Dendritic cell treated with granulocyte-macrophage colony-stimulating factor and Interleukin-4, amounts not matched to agents 40 ng/mL and 50 ng/mL, for 4 days (primary cell): ENCODE measurements around the gene OPRM1.
A peak's percentile ranks its signal among the peaks of the same experiment; 100 is the strongest.
"Not testable (repeated sequence)": the region's sequence is repeated elsewhere in the genome, so short reads cannot be mapped to it uniquely, and the experiment has no call there.

Source experiments
- H3K27ac Mint-ChIP-seq: one replicate; pipeline ENCODE4 v1.8.0; 2022; ENCODE audit warnings: mild to moderate bottlenecking, mixed read lengths
- H3K27me3 Mint-ChIP-seq: one replicate; pipeline ENCODE4 v1.8.0; 2022; ENCODE audit warnings: mild to moderate bottlenecking, mixed read lengths
- H3K36me3 Mint-ChIP-seq: one replicate; pipeline ENCODE4 v1.8.0; 2022; ENCODE audit warnings: low read depth, mixed read lengths
- H3K4me1 Mint-ChIP-seq: one replicate; pipeline ENCODE4 v1.8.0; 2022; ENCODE audit warnings: low read depth, mixed read lengths
- H3K4me3 Mint-ChIP-seq: one replicate; pipeline ENCODE4 v1.8.0; 2022; ENCODE audit warnings: mild to moderate bottlenecking, moderate library complexity, mixed read lengths
- H3K9me3 Mint-ChIP-seq: one replicate; pipeline ENCODE4 v1.8.0; 2022; ENCODE audit warnings: mixed read lengths
- intact Hi-C: fragments of 100-400 bp; cut with micrococcal nuclease; formaldehyde crosslinking; loops from one replicate; pipeline ENCODE4 v1.15.0; 2022

Gene OPRM1

DNA sequence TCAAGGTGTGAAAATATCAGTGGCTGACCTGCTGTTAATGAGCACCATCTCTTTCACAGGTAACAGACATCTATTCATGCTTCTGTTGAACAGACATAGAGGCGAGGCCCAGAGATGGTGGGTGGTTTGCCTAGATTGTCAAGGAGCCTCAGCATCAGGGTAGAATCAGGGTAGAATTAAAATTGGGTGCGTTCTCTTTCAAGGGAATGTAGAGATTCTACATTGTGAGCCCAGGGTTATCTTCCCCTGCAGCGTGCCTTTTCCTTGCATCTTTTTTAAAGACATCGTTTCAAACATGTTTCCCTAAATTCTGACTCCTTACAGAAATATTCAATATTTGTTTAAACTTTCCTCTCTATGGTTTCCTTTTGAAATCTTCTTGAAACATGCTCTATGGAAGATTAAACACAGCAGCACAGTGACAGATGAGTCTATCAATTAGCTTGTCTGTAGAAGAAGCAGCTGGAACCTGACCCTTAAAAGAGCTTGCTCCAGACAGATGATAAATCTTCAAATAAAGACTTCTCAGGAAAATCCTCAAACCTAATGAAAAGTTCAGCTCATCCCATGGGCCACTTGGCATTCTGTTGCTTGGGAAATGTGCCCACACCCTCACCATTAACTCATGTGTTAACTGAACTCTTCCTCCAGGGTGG is 197.7 kb downstream of the OPRM1 start:
- intact Hi-C loops = loop anchor here (10.0 kb wide), 1 partner anchor 118 kb away; the partner anchor contains the start of gene IPCEF1
- Mint-ChIP-seq H3K27ac (peak overlapping the region; percentile 83), H3K4me1 (peaks cover 59% of the 10 kb centered on the region), H3K4me3 (no peak overlapping the region), H3K27me3 (no peaks in the 10 kb centered on the region), H3K9me3 (no peaks in the 10 kb centered on the region), H3K36me3 (peaks cover 79% of the 10 kb centered on the region)

DNA sequence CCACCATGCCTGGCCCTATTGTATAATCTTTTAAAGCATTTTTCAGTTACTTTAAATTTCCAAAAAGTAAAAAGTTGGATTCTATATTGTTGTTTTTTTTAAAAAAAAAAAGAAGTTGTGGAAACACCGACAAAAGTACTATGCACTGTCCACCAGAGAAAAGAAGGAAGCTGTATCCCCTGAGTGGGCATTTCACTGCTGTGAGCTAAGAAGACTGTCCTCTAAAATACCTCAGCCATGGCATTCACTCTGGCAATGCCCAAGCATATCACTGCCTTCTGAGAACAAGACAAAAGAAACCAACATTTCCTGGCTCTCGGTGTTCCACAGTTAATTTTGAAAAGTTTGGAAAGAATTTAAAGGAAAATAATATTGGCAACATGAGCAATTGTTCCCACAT is 199.8 kb downstream of the OPRM1 start:
- intact Hi-C loops = loop anchor here (10.0 kb wide), 1 partner anchor 116 kb away; the partner anchor contains the start of gene IPCEF1
- H3K27me3 Mint-ChIP-seq = no peaks in the 10 kb centered on the region
- H3K27ac Mint-ChIP-seq = peak overlapping the region; percentile 72
- H3K4me3 Mint-ChIP-seq = no peak overlapping the region
- peaks cover 79% of the 10 kb centered on the region for H3K36me3 Mint-ChIP-seq
- H3K4me1 Mint-ChIP-seq = peaks cover 64% of the 10 kb centered on the region
- peaks cover 12% of the 10 kb centered on the region for H3K9me3 Mint-ChIP-seq

DNA sequence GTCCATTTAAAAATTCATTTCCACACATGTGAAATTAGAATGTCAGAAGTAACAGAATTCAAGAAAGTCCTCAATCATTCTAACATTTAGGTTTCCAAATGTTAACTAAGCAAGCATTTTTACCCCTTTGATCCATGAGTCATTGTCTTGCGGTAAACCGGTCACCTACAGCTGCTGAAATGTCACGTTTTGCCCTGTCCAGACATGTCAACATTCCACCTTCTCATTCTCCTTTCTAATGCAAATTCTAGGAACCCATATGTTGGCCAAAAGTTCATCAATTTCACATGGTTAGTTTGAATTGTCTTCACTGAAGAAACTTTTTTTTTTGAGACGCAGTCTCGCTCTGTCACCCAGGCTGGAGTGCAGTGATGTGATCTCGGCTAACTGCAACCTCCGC is 200.4 kb downstream of the OPRM1 start:
- H3K4me3 Mint-ChIP-seq = no peak overlapping the region
- H3K27me3 Mint-ChIP-seq = no peaks in the 10 kb centered on the region
- peaks cover 12% of the 10 kb centered on the region for H3K9me3 Mint-ChIP-seq
- intact Hi-C loops = loop anchor here (10.0 kb wide), 1 partner anchor 115 kb away; the partner anchor contains the start of gene IPCEF1
- peaks cover 64% of the 10 kb centered on the region for H3K4me1 Mint-ChIP-seq
- H3K36me3 Mint-ChIP-seq = peaks cover 82% of the 10 kb centered on the region
- peak overlapping the region; percentile 72 for H3K27ac Mint-ChIP-seq

DNA sequence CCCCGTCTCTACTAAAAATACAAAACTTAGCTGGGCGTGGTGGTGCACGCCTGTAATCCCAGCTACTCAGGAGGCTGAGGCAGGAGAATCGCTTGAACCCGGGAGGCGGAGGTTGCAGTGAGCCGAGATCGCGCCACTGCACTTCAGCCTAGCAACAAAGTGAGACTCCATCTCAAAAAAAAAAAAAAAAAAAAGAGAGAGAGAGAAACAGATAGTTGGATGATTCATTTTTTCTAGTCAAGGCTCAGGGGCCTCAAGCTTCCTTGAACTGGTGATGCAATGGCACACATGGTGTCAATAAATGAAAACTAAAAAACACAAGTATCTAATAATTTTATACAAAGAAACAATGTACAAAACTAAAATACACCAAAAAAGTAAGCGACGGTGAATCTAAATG is 202.0 kb downstream of the OPRM1 start:
- H3K36me3 Mint-ChIP-seq = peaks cover 83% of the 10 kb centered on the region
- H3K4me3 Mint-ChIP-seq, H3K27me3 Mint-ChIP-seq, intact Hi-C loops: not testable (repeated sequence)
- H3K9me3 Mint-ChIP-seq = peaks cover 12% of the 10 kb centered on the region
- peak overlapping the region; percentile 92 for H3K27ac Mint-ChIP-seq
- H3K4me1 Mint-ChIP-seq = peaks cover 70% of the 10 kb centered on the region

DNA sequence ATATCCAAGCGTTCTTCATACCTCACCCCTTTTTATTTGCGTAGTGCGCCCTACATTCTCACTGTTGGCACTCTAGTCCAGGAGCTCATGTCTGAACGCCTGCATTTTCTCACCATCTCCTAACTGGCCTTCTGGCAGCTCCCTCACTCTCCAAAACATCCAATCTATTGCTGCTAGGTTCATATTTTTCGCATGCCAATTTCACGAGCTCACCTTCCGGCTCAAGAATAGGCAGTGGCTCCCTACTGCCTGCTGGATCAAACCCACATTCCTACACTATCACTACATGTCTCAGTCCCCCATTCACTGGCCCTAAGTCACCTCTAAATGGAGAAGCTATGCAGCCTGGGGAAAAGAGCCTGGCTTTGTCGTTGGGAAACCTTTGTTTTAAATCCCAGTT is 202.5 kb downstream of the OPRM1 start:
- Mint-ChIP-seq H3K4me3 (peak overlapping the region; percentile 17), H3K27ac (peak overlapping the region; percentile 92), H3K27me3 (no peaks in the 10 kb centered on the region), H3K36me3 (peaks cover 83% of the 10 kb centered on the region), H3K9me3 (peaks cover 12% of the 10 kb centered on the region), H3K4me1 (peaks cover 70% of the 10 kb centered on the region)
- intact Hi-C loops = no loop called here

DNA sequence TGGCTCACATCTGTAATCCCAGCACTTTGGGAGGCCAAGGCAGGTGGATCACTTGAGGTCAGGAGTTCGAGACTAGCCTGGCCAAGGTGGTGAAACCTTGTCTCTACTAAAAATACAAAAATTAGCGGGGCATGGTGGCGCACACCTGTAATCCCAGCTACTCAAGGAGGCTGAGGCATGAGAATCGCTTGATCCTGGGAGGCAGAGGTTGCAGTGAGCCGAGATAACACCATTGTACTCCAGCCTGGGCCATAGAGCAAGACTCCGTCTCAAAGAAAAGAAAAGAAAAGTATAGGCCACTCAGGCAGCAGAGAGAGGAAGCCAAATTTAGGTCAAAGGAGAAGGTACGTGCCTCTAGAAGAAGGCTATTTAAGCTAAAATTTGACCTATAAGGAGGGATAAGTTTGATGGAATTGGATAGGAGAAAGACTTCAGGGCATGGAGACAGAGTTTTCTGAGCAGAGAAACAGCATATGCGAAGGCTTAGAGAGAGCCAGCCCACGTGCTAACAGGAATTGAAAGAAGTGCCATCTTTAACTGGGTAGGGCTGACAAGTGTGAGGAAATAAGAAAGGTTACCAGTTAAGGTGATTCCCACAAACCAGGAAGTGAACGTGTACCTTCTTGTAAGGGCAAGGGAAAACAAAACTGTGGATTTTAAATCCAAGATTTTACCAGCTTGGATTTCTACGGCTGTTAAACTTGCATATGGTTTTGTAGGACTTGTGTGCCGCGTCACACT is 203.7 kb downstream of the OPRM1 start:
- Mint-ChIP-seq H3K36me3 (peaks cover 84% of the 10 kb centered on the region), H3K4me3 (peak overlapping the region; percentile 57), H3K4me1 (peaks cover 73% of the 10 kb centered on the region), H3K9me3 (peaks cover 12% of the 10 kb centered on the region), H3K27ac (peak overlapping the region; percentile 92), H3K27me3 (no peaks in the 10 kb centered on the region)
- intact Hi-C loops = no loop called here

DNA sequence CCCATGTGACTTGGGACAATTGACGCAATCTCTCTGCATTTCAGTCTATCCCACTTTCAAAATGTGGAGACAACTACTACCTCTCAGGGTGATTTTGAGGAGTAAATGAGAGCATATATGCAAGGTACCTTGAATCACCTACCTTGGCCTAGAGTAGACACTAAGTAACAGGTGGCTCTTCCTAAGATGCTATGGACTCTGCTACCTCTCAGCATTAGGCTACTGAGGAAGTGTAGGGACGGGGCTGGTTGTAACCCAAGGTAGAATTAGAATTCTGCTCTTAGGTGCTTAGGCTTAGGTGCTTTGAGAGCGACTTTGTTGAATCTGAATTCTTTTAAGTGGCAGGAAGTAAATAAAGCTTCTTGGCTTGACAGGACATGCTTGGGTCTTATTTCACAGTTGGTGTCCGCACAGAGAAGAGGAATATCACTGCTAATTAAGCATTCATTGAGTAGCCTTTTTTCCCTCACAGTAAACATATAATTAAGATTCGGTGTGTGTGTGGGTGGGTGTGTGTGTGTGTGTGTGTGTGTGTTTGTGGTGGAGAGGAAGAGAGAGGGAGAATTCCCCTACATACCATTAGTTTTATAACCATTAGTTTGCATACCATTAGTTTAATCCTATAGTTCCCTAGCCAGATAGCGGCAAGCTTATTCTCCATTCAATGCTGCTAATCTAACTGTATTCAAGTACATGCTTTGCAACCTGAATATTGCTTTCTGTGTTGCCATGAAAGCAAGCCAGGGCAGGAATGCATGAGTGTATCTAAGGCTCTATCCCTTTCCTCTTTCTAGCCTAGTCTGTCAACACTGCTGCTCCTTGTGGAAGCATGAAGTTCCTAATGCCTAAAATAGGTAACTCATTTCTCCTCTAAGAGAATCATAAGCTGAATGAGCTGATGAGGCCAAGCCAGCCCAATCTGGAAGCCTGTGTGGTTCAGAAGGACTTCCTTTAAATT is 205.0 kb downstream of the OPRM1 start:
- peak overlapping the region; percentile 88 for H3K4me3 Mint-ChIP-seq
- H3K9me3 Mint-ChIP-seq = peaks cover 12% of the 10 kb centered on the region
- H3K27me3 Mint-ChIP-seq = no peaks in the 10 kb centered on the region
- peaks cover 83% of the 10 kb centered on the region for H3K36me3 Mint-ChIP-seq
- intact Hi-C loops = no loop called here
- peaks cover 82% of the 10 kb centered on the region for H3K4me1 Mint-ChIP-seq
- peak overlapping the region; percentile 92 for H3K27ac Mint-ChIP-seq

DNA sequence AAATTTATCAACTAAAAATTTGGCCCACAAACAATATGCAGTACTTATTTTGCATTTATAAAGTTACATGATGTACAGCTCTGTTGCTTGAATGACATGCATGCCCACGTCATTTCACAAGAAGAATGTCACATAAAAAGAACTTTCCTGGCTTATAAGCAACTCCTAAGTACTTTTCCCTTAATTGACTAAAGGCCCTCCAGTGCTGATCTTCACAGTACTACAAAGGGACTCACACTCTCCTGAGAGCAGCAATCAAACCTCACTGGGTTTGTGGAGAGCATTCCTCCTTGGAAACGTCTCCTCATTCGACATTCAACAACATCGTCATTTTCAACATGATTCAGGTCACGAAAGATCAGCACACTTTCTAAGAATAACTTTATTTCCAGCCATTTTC is 206.5 kb downstream of the OPRM1 start:
- H3K27ac Mint-ChIP-seq = peak overlapping the region; percentile 92
- H3K36me3 Mint-ChIP-seq = peaks cover 77% of the 10 kb centered on the region
- peaks cover 89% of the 10 kb centered on the region for H3K4me1 Mint-ChIP-seq
- intact Hi-C loops = loop anchor here (5.0 kb wide), 1 partner anchor 43 kb away; no protein-coding TSS in a partner anchor
- peak overlapping the region; percentile 88 for H3K4me3 Mint-ChIP-seq
- H3K9me3 Mint-ChIP-seq = peaks cover 12% of the 10 kb centered on the region
- no peaks in the 10 kb centered on the region for H3K27me3 Mint-ChIP-seq

DNA sequence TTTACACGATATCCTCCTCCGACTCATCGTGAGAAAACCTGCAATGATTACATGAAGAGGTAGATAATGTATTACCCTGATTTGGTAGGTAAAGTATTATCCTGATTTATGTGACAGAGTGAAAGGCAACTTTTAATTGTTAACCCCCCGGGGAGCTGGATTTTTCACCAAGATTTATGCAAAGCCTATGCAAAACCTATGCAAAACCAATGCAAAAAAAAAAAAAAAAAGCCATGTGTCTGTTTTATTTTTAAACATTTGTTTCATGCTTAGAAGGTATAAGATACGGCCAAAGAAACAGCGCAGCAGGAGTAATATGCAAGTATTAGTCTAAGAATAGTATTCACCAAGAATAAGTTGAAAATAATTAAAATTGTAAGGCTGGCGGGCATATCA is 207.7 kb downstream of the OPRM1 start:
- H3K27me3 Mint-ChIP-seq = no peaks in the 10 kb centered on the region
- intact Hi-C loops = loop anchor here (5.0 kb wide), 1 partner anchor 44 kb away; no protein-coding TSS in a partner anchor
- peaks cover 70% of the 10 kb centered on the region for H3K36me3 Mint-ChIP-seq
- peaks cover 12% of the 10 kb centered on the region for H3K9me3 Mint-ChIP-seq
- H3K4me3 Mint-ChIP-seq = peak overlapping the region; percentile 88
- H3K4me1 Mint-ChIP-seq = peaks cover 83% of the 10 kb centered on the region
- peak overlapping the region; percentile 92 for H3K27ac Mint-ChIP-seq

DNA sequence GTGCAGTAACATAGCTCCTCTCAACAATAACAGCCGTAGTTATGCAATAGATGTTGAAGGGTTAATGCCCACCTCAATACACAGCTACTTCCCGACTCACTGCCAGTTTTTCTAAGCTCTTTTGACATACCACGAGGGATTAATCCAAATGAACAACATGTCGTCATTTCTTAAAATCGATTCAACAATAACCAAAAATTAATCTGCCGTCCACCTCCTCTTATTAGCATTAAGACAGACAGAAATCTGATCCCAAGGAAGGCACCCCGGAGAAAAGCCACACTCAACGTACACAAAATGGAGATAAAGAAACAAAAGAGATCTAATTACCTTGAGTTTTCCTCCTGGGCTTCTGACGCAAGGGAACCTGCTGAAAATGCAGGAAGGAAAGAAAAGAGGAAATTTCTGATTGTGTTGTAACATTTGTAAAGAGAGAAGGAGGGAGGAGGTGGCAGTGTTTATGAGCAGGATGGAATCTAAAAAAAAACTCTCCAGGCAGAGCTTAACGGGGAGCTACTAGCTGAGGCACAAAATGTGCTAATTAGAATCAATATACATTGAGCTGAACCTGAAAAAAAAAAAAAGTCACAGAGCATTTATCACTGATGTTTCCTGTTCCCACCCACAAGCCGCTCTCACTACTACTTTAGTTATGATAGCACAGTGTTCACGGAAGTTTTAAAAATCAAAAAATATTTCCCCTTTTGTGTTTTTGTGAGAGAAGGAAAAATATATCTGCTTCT is 208.2 kb downstream of the OPRM1 start:
- H3K27ac Mint-ChIP-seq = peak overlapping the region; percentile 92
- no peaks in the 10 kb centered on the region for H3K27me3 Mint-ChIP-seq
- H3K36me3 Mint-ChIP-seq = peaks cover 70% of the 10 kb centered on the region
- H3K9me3 Mint-ChIP-seq = peaks cover 12% of the 10 kb centered on the region
- peak overlapping the region; percentile 88 for H3K4me3 Mint-ChIP-seq
- intact Hi-C loops = loop anchor here (5.0 kb wide), 1 partner anchor 45 kb away; no protein-coding TSS in a partner anchor
- peaks cover 83% of the 10 kb centered on the region for H3K4me1 Mint-ChIP-seq

DNA sequence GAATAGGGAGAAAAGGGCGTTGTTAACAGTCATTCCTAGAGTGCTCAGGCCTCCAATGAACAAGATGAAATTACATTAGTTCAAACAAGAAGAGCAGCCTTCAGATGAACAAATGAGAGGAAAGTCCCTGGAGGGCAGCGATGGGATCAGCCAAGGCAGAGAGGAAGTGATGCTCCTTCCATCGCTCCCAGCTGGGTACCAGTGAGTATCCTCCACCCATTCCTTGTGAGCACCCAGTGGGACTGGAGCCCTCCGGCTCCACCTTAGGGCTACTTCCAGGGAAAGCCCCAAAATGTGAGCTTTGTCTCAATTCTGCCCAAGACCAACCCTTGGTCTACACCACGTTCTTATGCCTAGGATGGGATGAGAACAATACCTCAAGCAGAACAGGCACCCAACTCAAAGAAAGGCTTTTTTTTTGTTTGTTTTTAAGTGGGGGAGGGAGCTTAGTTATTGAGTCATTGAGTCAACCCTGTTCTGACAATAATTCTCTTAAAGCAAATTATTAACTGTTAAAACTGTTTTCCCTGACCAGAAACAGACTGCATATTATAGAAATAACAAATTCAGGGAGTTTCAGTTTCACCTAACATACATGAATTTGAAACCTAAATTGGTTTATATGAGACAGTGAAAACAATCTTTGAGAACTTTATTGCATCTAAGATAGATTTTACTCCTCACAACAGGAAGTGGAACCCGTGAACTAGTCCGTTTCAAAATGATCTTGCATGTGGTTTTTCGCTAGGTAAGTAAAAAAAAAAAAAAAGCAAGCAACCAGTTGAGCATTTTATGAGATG is 210.7 kb downstream of the OPRM1 start:
- H3K4me3 Mint-ChIP-seq = peak overlapping the region; percentile 23
- H3K9me3 Mint-ChIP-seq = no peaks in the 10 kb centered on the region
- peaks cover 52% of the 10 kb centered on the region for H3K36me3 Mint-ChIP-seq
- peaks cover 76% of the 10 kb centered on the region for H3K4me1 Mint-ChIP-seq
- peak overlapping the region; percentile 84 for H3K27ac Mint-ChIP-seq
- H3K27me3 Mint-ChIP-seq = no peaks in the 10 kb centered on the region
- intact Hi-C loops = loop anchor here (5.0 kb wide), 1 partner anchor 47 kb away; no protein-coding TSS in a partner anchor

DNA sequence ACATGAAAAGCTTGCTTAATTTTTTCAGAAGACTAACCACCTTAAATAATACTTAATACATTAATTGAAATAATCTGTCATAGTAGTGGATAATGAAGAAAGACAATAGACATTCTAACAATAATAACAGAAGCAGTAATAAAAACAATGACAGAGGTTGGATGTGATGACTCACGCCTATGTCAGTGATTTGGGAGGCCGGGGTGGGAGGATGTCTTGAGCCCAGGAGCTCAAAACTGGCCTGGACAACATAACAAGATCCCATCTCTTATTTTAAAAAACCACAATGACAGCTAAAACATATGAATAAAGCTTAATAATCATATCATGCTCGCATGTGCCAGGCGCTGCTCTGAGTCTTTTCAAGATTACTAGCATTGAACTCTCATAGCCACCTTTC is 212.1 kb downstream of the OPRM1 start:
- Mint-ChIP-seq H3K27me3 (no peaks in the 10 kb centered on the region), H3K9me3 (peaks cover 9% of the 10 kb centered on the region), H3K4me1 (peaks cover 64% of the 10 kb centered on the region), H3K4me3 (no peak overlapping the region), H3K36me3 (peaks cover 50% of the 10 kb centered on the region), H3K27ac (peak overlapping the region; percentile 84)
- intact Hi-C loops = no loop called here
